GM12801 (cell line): ENCODE measurements around the gene OSBP2.

Source experiments
- CTCF ChIP-seq: IDR thresholded peaks from one replicate; pipeline ENCODE4 v1.5.1; 2011; ENCODE audit warnings: control low read depth; ENCODE audit not compliant: insufficient read length; ENCODE audit errors: extremely low read depth

Gene OSBP2

GRCh38 chr22:30875481-30876215 is 181.0 kb downstream of the OSBP2 start:
- TF ChIP-seq CTCF = no peak

GRCh38 chr22:30876221-30876751 is 181.6 kb downstream of the OSBP2 start:
- no peak for TF ChIP-seq CTCF

GRCh38 chr22:30876915-30877553 is 182.4 kb downstream of the OSBP2 start:
- TF ChIP-seq CTCF = no peak

GRCh38 chr22:30877662-30878515 is 183.2 kb downstream of the OSBP2 start:
- no peak for TF ChIP-seq CTCF

GRCh38 chr22:30878516-30879414 is 184.1 kb downstream of the OSBP2 start:
- TF ChIP-seq CTCF = no peak

- no peak for TF ChIP-seq CTCF
Measured at GRCh38 chr22:30879415-30879797, 184.7 kb downstream of the OSBP2 start.
